NCI-H1694 (cell line): ENCODE results near the gene LYL1.
A peak's percentile ranks its signal among the peaks of the same experiment; 100 is the strongest.

Experiments
- DNase-seq: peaks from one replicate; lab custom pipeline; 2025; lab: John Stamatoyannopoulos, UW

The LYL1 gene

GRCh38 chr19:13092606-13093235, 9.9 kb downstream of the LYL1 start:
- no peak for DNase-seq

- DNase-seq: no peak
Observed at GRCh38 chr19:13092158-13092543, 10.5 kb downstream of the LYL1 start.

GRCh38 chr19:13091400-13092157, 11.1 kb downstream of the LYL1 start:
- DNase-seq: peak; percentile 21

- DNase-seq: no peak
Observed at GRCh38 chr19:13090511-13091231, 12.0 kb downstream of the LYL1 start.

GRCh38 chr19:13089857-13090507, 12.7 kb downstream of the LYL1 start:
- no peak for DNase-seq

- no peak for DNase-seq
Observed at GRCh38 chr19:13089139-13089856, 13.4 kb downstream of the LYL1 start.

- no peak for DNase-seq
Observed at GRCh38 chr19:13087795-13088537, 14.7 kb downstream of the LYL1 start.

- DNase-seq: no peak
Observed at GRCh38 chr19:13087295-13087694, 15.4 kb downstream of the LYL1 start.

- no peak for DNase-seq
Observed at GRCh38 chr19:13086341-13086740, 16.3 kb downstream of the LYL1 start.

- DNase-seq: no peak
Observed at GRCh38 chr19:13085666-13086065, 17.0 kb downstream of the LYL1 start.

- DNase-seq: no peak
Observed at GRCh38 chr19:13083627-13084026, 19.0 kb downstream of the LYL1 start.

- no peak for DNase-seq
Observed at GRCh38 chr19:13083008-13083404, 19.7 kb downstream of the LYL1 start.

- peak; percentile 22 for DNase-seq
Observed at GRCh38 chr19:13082192-13083007, 20.3 kb downstream of the LYL1 start.

- DNase-seq: no peak
Observed at GRCh38 chr19:13079542-13079986, 23.1 kb downstream of the LYL1 start.

- peak; percentile 26 for DNase-seq
Observed at GRCh38 chr19:13078897-13079541, 23.6 kb downstream of the LYL1 start.

- no peak for DNase-seq
Observed at GRCh38 chr19:13078381-13078780, 24.3 kb downstream of the LYL1 start.

GRCh38 chr19:13077240-13077639, 25.4 kb downstream of the LYL1 start:
- DNase-seq: no peak

GRCh38 chr19:13076787-13077186, 25.9 kb downstream of the LYL1 start:
- no peak for DNase-seq

GRCh38 chr19:13076320-13076719, 26.3 kb downstream of the LYL1 start:
- DNase-seq: no peak

- no peak for DNase-seq
Observed at GRCh38 chr19:13074378-13074777, 28.3 kb downstream of the LYL1 start.
